IPS DF 4.7 (cell line): ENCODE results near the gene CLEC2L.

ENCODE experiments used
- DNase-seq: peaks from one replicate; pipeline ENCODE4 v3.0.0-alpha.2; 2013; ENCODE audit warnings: low spot score; ENCODE audit errors: extremely low read depth

The CLEC2L gene

GRCh38 chr7:139522830-139523198, 671 bp upstream of the CLEC2L start:
- DNase-seq: no peak

GRCh38 chr7:139523968-139524815, 707 bp downstream of the CLEC2L start:
- DNase-seq: no peak

GRCh38 chr7:139525239-139525638, 1.8 kb downstream of the CLEC2L start:
- DNase-seq: no peak

DNA sequence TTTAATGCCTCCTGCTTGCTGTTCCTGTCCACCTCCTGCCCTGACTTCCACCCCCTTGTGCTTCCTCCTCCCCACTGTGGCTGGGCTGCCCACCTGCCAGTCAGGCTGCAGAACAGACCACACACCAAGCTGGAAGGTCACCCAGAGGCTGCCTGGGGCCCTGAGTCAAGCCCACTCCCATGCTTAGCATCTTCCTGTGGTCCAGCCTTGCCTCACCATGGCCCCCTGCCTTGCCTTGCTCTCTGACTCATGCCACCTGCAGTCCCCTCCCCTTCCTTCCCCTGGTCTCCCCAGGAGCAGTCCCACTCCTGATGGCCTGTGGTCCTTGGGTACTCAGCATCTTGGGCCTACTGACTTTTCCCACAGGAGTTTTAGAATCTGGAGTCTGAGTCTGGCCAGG, 2.3 kb downstream of the CLEC2L start:
- no peak for DNase-seq

DNA sequence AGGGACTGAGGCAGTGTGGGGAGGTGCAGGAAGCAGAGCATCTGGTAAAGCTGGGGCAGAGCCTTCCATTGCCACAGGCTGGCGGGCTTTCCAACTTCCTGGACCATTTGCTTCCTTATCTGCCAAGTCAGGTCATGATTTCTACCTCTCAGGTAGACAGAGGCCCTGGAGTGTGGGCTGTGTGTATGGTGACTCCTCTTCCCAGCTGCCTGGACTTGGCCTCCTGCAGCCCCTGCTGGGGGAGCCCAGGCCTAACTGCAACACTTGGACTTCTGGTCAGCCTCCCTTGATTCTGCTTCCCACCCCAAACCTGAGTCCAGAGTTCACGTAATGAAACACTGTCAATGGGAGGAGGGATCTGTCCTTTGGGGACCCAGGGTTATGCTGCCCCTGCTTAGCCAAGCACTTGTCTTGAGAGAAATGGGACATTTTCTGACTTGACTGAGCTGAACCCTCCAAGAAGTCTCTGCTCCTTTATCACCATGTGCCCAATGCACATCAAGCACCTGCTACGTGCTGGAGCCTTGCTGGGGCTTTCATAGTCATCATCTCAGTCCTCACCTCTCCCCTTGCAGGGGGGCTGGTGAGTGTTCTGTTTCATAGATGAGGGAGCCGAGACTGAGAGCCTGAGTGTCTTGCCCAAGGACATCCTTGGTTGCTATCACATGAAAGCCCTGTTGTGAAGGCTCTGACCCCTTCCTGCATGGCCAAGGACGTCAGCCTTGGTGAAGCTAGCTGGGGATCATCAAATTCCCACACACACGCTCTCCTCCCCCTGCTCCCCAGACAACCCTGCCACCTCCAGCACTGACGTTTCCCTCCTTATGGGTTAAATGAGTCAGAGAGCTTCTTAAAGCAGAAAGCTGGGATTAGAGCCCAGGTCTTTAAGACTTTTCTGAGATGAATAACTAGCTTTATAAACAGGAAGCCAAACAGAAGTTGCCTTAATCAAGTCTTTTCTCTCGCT, 3.4 kb downstream of the CLEC2L start:
- no peak for DNase-seq

- DNase-seq: no peak
These were observed 7.6 kb downstream of the CLEC2L start for GRCh38 chr7:139531094-139531493.

- no peak for DNase-seq
These were observed 9.2 kb downstream of the CLEC2L start for GRCh38 chr7:139532636-139533155.

DNA sequence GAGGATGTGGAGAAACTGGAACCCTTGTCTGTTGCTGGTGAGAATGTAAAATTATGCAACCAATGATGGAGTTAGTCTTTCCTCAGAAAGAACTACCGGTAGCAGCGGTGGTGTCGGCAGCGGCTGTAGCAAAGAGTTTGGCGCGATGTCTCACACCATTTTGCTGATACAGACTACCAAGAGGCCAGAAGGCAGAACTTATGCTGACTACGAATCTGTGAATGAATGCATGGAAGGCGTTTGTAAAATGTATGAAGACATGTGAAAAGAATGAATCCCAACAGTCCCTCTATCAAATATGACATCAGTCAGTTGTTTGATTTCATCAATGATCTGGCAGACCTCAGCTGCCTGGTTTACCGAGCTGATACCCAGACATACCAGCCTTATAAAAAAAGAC, 10.6 kb downstream of the CLEC2L start:
- no peak for DNase-seq

DNA sequence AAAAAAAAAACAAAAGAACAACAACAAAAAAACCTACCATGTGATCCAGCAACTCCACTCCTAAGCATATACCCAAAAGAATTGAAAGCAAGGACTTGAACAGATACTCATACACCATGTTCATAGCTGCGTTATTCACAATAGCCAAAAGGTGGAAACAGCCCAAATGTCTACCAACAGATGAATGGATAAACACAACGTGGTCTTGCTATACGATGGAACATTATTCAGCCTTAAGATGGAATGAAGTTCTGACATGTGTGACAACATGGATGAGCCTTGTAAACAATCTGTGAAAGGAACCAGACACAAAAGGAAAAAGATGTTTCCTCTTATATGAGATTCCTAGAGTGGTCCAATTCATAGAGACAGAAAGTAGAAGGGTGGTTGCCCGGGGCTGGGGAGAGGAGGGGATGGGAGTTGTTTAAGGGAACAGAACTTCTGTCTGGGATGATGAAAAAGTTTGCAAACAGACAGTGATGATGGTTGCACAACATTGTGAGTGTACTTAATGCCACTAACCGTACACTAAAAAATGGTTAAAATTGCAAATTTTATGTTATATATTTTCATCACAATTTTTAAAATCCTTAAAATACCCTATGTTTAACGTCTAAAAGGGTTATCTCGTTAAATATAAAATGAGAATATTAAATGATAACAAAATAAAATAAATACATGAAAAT, 11.6 kb downstream of the CLEC2L start:
- DNase-seq: no peak

DNA sequence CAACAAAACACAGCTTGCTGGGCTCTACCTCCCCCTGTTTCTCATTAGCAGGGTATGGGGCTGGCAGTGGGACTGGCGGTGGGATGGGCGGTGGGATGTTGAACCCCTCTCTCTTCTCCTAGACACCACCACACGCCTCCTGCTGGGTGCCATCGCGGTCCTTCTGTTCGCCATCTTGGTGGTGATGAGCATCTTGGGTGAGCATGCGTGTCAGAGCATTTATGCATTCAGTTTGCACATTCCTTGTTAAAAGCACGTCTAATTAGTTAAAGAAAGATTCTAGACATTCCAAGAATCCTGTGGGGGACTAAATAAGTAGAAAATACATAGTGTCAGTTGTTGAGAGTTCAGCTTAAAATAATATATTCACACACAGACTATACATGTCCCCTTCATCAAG, 12.7 kb downstream of the CLEC2L start:
- no peak for DNase-seq

DNA sequence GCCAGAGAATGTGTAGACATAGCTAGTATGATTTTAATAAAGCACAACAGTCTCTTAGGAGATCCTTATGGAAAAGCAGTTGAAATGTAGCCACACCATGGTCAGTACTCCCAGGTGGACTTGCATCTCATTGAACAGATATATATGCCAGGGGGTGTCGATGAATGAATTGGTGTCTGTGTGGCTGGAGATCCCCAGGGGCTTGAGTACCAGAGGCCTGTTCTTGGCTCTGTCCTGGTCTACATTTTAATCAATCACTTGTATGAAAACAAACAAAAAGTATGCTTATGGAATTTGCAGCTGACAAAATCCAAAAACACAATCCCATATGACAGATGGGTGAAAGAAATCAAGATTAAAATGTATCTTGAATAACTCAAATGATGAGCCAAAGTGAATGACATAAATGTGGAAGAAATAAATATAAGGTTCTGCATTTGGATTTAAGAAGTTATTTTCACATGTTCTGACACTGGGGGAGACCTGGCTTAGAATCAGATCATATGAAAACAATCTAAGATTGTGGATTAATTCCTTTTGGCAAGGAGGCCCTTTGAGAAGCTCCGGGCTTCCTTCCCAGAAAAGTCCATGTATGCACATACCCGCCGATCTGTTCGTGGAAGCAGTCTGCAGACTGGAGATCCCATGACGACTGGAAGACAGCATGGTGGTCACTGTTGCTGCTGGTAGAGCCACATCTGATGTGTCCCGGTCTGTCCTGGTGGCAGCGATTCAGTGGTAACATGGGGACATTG, 15.6 kb downstream of the CLEC2L start:
- DNase-seq: no peak

DNA sequence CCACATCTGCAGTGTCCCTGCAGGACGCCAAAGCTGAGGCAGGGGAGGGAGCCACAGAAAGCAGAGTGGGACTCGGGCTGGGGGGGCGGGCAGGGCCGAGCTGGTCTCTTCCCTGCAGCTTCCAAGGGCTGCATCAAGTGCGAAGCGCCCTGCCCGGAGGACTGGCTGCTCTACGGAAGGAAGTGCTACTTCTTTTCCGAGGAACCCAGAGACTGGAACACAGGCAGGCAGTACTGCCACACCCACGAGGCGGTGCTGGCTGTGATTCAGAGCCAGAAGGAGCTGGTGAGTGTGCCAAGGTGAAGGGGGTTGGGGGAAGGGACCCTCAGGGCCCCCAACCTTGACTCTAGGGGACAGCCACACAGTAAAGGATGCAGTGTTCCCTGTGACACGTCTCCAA, 16.7 kb downstream of the CLEC2L start:
- no peak for DNase-seq

- no peak for DNase-seq
These were observed 18.3 kb downstream of the CLEC2L start for GRCh38 chr7:139541600-139542307.

- no peak for DNase-seq
These were observed 19.0 kb downstream of the CLEC2L start for GRCh38 chr7:139542308-139543151.

- DNase-seq: no peak
These were observed 20.5 kb downstream of the CLEC2L start for GRCh38 chr7:139543801-139544603.

DNA sequence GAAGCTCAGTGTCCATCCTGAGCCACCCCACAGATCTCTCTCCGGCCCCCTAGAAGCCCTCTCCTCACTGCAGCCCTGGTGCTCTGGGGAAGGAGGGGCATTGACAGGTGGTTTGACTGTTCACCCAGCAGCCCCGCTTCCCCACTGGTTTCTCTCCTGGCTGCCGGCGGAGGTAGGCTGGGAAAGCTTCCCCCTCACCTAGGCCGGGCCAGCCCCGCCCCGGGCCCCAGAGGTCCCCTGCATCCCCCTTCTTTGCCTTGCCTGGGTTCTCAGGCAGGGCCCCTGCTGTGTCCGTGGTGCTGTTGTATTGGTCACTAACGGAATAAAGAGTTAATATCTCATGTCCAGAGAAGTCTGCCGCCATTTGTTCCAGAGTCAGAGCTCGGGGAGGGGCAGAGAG, 21.2 kb downstream of the CLEC2L start:
- DNase-seq: no peak

GRCh38 chr7:139548302-139549028, 25.0 kb downstream of the CLEC2L start:
- DNase-seq: no peak
